HUES64 (cell line): Measurements from ENCODE around the gene SPDYC.

Experiments
- H3K27ac ChIP-seq: 2 replicates; pipeline ENCODE4 v1.7.0; 2013; ENCODE audit warnings: low read depth, low read length, inconsistent platforms
- H3K27me3 ChIP-seq: 2 replicates; pipeline ENCODE4 v1.6.1; 2013; ENCODE audit warnings: mild to moderate bottlenecking, low read length; ENCODE audit not compliant: insufficient read depth
- H3K36me3 ChIP-seq: 2 replicates; pipeline ENCODE4 v1.6.1; 2013; ENCODE audit warnings: mild to moderate bottlenecking, low read length; ENCODE audit not compliant: insufficient read depth
- H3K4me1 ChIP-seq: 2 replicates; pipeline ENCODE4 v1.6.1; 2013; ENCODE audit warnings: mild to moderate bottlenecking, low read length, moderate library complexity; ENCODE audit not compliant: insufficient read depth
- H3K4me3 ChIP-seq: 2 replicates; pipeline ENCODE4 v1.5.1; 2013; ENCODE audit warnings: mild to moderate bottlenecking, low read length, moderate library complexity
- H3K9ac ChIP-seq: 2 replicates; pipeline ENCODE4 v1.6.1; 2013; ENCODE audit warnings: mild to moderate bottlenecking, low read depth, low read length
- H3K9me3 ChIP-seq: 2 replicates; pipeline ENCODE4 v1.6.1; 2013; ENCODE audit warnings: low read depth, low read length; ENCODE audit not compliant: insufficient read depth
- WGBS: fragments of 150-250, 120-280 bp; methylation state at CpG from one replicate; pipeline ENCODE4 v1.1.7; 2013; ENCODE audit warnings: missing lambda C conversion rate; 5-methylcytosine and 5-hydroxymethylcytosine counted together

Gene SPDYC

DNA sequence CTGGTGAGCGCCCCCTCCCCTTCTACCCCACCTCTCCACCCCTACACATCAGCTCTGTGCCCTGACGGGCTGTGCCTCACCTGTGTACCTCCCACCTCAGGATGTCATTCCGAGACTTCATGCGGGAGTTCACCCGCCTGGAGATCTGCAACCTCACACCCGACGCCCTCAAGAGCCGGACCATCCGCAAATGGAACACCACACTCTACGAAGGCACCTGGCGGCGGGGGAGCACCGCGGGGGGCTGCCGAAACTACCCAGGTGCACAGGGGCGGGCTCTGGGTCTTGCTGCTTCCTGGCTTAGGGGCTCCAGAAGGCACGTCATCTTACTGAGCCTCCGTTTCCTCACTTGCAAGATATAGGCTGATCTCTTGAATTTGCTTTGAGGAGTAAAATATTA is 18.5 kb downstream of the SPDYC start:
- Histone ChIP-seq H3K27me3 (no peaks in the 10 kb centered on the region), H3K9ac (no peak overlapping the region), H3K36me3 (peaks cover 64% of the 10 kb centered on the region), H3K4me3 (no peak overlapping the region), H3K9me3 (no peaks in the 10 kb centered on the region), H3K4me1 (peaks cover 19% of the 10 kb centered on the region), H3K27ac (no peak overlapping the region)
- 95% methylated on average over 18 of the region's 18 CpGs for WGBS

DNA sequence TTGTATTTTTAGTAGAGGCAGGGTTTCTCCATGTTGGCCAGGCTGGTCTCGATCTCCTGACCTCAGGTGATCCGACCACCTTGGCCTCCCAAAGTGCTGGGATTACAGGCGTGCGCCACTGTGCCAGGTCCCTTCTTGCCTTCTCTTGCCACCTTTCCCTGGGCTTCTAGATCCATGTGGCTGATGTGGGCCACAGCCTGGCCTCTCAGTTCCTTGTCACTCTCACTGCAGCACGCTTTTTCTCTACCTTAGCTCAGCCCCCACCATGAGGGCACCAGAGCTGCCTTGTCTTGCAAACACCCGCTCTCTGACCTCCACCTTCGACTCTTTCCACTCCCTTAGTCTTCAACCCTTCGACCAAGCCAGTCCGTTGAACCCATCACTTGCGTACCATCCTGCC is 19.2 kb downstream of the SPDYC start:
- Histone ChIP-seq H3K27ac (no peak overlapping the region), H3K27me3 (no peaks in the 10 kb centered on the region), H3K4me1 (peaks cover 14% of the 10 kb centered on the region), H3K9ac (no peak overlapping the region), H3K36me3 (peaks cover 71% of the 10 kb centered on the region), H3K4me3 (no peak overlapping the region), H3K9me3 (no peaks in the 10 kb centered on the region)
- 86% methylated on average over 10 of the region's 10 CpGs for WGBS

DNA sequence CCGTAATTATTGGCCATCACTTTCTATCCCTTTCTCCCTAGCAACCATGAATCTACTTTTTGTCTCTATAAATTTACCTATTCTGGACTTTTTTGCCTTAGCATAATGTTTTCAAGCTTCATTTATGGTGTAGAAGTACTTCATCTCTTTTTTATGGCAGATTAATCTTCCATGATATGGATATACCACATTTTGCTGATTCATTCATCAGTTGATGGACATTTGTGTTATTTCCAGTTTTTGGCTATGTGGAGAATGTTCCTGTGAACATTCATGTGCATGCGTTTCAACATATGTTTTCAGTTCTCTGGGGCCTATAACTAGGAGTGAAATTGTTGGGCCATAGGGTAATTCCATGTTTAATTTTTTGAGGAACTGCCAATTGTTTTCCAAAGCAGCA is 24.5 kb downstream of the SPDYC start:
- H3K4me3 ChIP-seq: no peak overlapping the region
- H3K27me3 ChIP-seq: no peaks in the 10 kb centered on the region
- no peaks in the 10 kb centered on the region for H3K9me3 ChIP-seq
- peaks cover 87% of the 10 kb centered on the region for H3K36me3 ChIP-seq
- WGBS: 98% methylated on average over 2 of the region's 2 CpGs
- no peaks in the 10 kb centered on the region for H3K4me1 ChIP-seq
- H3K9ac ChIP-seq: no peak overlapping the region
- no peak overlapping the region for H3K27ac ChIP-seq

DNA sequence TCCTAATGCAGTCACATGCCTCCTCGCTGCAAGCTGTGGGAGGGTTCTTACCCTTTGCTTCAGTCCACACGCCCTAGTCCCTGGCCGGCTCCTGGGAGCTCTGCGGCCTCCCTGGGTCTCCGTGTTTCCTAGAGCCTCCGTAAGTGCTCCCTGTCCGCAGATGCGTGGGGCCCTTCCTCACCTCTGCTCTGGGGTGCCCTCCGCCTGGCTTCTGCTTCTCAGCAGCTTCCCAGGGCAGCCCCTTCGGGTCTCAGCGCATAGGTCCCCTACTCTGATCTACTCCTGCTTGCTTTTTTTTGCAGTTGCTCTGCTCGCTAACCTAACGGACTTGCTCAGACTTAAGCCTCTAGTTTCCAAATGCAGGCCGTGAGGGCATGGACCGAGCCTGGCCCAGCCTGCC is 34.1 kb downstream of the SPDYC start:
- H3K4me3 ChIP-seq: no peak overlapping the region
- 90% methylated on average over 15 of the region's 15 CpGs for WGBS
- H3K9me3 ChIP-seq: no peaks in the 10 kb centered on the region
- H3K9ac ChIP-seq: no peak overlapping the region
- no peaks in the 10 kb centered on the region for H3K27me3 ChIP-seq
- H3K36me3 ChIP-seq: peaks cover 61% of the 10 kb centered on the region
- H3K4me1 ChIP-seq: peaks cover 9% of the 10 kb centered on the region; the same call in 1 of the 2 replicates
- no peak overlapping the region for H3K27ac ChIP-seq

DNA sequence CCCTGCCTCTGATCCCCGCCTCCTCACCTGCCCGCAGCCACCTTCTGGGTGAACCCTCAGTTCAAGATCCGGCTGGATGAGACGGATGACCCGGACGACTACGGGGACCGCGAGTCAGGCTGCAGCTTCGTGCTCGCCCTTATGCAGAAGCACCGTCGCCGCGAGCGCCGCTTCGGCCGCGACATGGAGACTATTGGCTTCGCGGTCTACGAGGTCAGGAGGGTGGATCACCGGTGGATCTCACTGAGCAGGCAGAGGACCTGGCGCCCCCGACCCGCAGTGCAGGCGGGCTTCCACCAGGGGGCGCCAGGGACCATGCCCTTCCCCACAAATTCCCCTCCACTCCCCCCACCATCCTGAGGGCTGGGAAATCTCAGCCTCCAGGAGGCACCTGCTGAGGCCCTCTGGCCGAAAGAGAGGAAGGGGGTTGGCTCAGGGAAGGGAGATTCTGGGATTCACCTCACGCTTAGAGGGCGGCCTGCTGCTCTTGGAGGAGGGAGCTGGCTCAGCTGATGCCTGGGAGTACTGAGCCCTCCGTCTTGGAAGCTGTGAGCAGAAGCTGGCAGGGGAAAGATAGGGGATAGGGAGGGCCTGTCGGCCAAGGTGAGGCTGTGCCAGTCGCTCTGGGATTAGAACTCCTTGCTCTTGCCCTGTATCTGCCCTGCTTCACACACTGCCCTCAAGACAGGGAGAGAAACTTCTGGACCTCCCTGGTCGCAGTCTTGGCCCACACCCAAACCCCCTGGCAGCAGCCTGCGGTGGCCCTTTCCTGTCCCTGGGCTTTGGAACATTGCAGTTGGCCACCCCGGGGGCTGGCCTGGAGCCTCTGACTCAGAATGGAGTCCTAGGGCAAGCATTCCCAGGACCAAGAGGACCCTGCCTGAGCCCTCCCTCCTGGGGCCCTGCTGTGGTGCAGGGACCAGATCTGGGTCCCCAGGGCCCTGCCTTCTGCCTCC is 34.9 kb downstream of the SPDYC start:
- 45% methylated on average over 38 of the region's 38 CpGs for WGBS
- H3K27ac ChIP-seq: no peak overlapping the region
- 0 out of 2 replicates have a peak overlapping the region, but pooled peaks have one; percentile 18 for H3K4me3 ChIP-seq
- no peaks in the 10 kb centered on the region for H3K9me3 ChIP-seq
- peaks cover 9% of the 10 kb centered on the region; the same call in 1 of the 2 replicates for H3K4me1 ChIP-seq
- peaks cover 61% of the 10 kb centered on the region for H3K36me3 ChIP-seq
- no peak overlapping the region for H3K9ac ChIP-seq
- no peaks in the 10 kb centered on the region for H3K27me3 ChIP-seq

DNA sequence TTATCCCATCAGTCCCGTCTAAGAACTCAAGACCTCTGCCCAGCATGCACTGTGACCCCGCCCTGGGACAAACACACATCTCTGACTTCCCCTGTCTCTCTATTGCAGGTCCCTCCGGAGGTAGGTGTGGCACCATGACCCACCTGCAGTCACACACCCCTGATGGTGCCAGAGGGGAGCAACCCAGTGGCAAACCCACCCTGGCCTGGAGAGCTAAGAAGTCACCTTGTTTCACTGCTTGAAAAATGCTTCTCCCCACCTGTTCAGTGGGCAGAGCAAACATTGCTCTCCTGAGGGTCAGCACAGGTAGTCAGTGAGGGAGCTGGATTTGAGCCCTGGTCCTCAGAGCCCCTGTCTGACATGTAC is 35.6 kb downstream of the SPDYC start:
- Histone ChIP-seq H3K9me3 (no peaks in the 10 kb centered on the region), H3K27me3 (no peaks in the 10 kb centered on the region), H3K4me1 (peaks cover 9% of the 10 kb centered on the region; the same call in 1 of the 2 replicates), H3K9ac (no peak overlapping the region), H3K4me3 (no peak overlapping the region), H3K27ac (no peak overlapping the region), H3K36me3 (peaks cover 61% of the 10 kb centered on the region)
- WGBS: 90% methylated on average over 3 of the region's 3 CpGs

DNA sequence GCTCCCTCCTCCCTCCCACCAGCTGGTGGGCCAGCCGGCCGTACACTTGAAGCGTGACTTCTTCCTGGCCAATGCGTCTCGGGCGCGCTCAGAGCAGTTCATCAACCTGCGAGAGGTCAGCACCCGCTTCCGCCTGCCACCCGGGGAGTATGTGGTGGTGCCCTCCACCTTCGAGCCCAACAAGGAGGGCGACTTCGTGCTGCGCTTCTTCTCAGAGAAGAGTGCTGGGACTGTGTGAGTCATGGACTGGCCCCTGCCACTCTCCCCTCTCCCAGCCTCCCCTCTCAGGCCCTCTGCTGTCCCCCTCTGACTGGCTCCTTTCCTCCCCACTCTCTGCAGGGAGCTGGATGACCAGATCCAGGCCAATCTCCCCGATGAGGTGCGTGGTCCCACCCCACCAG is 36.4 kb downstream of the SPDYC start:
- no peak overlapping the region for H3K27ac ChIP-seq
- H3K9ac ChIP-seq: no peak overlapping the region
- H3K27me3 ChIP-seq: no peaks in the 10 kb centered on the region
- peaks cover 9% of the 10 kb centered on the region; the same call in 1 of the 2 replicates for H3K4me1 ChIP-seq
- no peaks in the 10 kb centered on the region for H3K9me3 ChIP-seq
- no peak overlapping the region for H3K4me3 ChIP-seq
- WGBS: 95% methylated on average over 17 of the region's 17 CpGs
- peaks cover 65% of the 10 kb centered on the region for H3K36me3 ChIP-seq

DNA sequence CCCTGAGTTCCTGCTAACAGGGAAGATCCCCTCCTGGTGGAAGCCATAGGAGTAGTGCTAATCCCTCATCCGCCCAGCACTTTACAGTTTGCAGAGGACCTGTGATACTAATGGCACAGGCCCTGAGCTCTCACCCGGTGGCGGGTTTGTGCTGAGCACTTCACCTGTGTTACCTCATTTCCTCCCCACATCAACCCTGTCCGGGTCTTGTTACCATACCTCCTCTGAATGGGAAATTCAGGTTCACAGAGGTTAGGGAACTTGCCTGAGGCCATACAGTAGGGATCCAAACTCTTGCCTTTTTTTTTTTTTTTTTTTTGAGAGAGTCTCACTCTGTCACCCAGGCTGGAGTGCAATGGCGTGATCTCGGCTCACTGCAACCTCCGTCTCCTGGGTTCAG is 36.9 kb downstream of the SPDYC start:
- Histone ChIP-seq H3K36me3 (peaks cover 67% of the 10 kb centered on the region), H3K4me3 (no peak overlapping the region), H3K9ac (no peak overlapping the region), H3K27ac (no peak overlapping the region), H3K9me3 (no peaks in the 10 kb centered on the region), H3K27me3 (no peaks in the 10 kb centered on the region), H3K4me1 (peaks cover 10% of the 10 kb centered on the region; the same call in 1 of the 2 replicates)
- 93% methylated on average over 7 of the region's 7 CpGs for WGBS

DNA sequence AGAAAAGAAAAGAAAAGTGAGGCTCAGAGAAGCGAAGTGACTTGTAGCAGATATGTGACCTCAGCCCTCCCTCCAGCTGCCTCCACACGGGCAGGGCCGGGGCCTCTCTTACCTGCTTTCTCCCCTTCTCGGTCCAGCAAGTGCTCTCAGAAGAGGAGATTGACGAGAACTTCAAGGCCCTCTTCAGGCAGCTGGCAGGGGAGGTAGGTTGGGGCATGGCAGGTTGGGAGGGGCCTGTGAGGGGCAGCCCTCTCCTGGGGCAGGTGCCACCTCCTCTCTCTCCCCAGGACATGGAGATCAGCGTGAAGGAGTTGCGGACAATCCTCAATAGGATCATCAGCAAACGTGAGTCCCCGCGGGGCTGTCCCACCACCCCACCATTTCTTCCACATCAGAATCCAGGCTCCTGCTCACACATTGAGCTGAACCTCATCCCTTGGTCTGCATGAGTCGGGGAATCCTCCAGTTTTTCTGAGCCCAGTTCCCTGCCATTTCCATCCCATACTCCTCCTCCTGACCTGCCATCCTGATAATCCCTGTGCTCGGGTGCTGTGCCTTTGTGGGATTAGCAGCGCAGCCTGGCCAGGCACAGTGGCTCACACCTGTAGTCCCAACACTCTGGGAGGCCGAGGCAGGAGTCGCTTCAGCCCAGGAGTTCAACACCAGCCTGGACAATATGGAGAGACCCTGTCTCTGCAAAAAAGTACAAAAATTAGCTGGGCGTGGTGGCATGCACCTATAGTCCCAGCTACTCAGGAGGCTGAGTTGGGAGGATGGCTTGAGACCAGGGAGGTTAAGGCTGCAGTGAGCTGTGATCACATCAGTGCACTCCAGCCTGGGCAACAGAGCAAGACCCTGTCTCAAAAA is 38.1 kb downstream of the SPDYC start:
- WGBS: 93% methylated on average over 16 of the region's 16 CpGs
- no peak overlapping the region for H3K27ac ChIP-seq
- peaks cover 66% of the 10 kb centered on the region for H3K36me3 ChIP-seq
- peaks cover 22% of the 10 kb centered on the region for H3K4me1 ChIP-seq
- no peak overlapping the region for H3K4me3 ChIP-seq
- H3K9ac ChIP-seq: no peak overlapping the region
- H3K27me3 ChIP-seq: no peaks in the 10 kb centered on the region
- H3K9me3 ChIP-seq: no peaks in the 10 kb centered on the region

DNA sequence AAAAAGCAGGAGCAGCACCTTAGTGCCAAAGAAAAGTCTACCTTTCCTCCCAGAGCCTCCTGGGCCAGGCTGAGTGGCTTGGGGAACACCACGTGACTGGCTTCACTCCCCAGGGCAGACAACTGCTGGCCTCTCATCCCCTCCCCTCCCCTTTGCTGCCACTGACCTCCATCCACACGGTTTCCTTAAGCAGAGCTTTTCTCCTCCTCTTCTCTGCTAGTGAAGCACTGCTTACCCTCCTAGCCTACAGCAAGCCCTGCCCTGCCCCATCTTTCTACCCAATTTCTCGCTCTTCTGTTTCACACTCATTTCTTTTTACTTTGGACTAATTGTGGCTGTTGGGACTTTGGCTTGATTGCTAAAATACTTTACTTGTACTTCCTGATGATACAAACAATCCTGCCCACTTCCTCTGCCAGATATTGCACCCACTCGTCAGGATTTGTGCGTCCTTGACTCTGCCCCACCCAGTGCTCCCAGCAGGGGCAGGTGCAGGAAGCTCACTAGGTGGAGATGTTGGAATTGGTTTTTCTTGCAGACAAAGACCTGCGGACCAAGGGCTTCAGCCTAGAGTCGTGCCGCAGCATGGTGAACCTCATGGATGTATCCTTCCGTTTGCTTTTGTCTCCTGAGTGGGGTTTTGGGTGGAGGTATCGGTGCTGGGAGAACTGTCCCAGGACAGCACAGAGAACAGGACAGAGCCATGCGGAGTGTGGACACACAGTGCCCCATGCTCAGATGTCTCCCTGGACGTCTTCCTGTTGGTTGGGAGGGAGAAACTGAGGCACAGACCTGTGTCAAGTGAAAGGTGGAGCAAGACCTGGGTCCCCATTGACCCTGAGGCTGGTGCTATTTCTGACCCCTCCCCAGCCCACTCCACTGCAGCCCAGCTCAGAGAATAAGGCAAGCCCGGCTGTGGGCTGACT is 39.0 kb downstream of the SPDYC start:
- Histone ChIP-seq H3K9me3 (no peaks in the 10 kb centered on the region), H3K27me3 (no peaks in the 10 kb centered on the region), H3K4me3 (no peak overlapping the region), H3K9ac (no peak overlapping the region), H3K36me3 (peaks cover 63% of the 10 kb centered on the region), H3K27ac (no peak overlapping the region), H3K4me1 (peaks cover 30% of the 10 kb centered on the region)
- 94% methylated on average over 13 of the region's 13 CpGs for WGBS
